ENCODE measurements around the gene C16orf74.

The C16orf74 gene

GRCh38 chr16:85750827-85751697, at the start of gene C16orf74:
Gene C16orf74, minus strand, starts transcription at chr16:85751096. Its CDS starts 15,879 bp downstream, at chr16:85735217.
- no peak for DNase-seq

- DNase-seq = no peak
These were observed 49.4 kb upstream of the C16orf74 start for GRCh38 chr16:85800321-85800669.

GRCh38 chr16:85799497-85800320, 48.8 kb upstream of the C16orf74 start, which contains the start of the genes COX4I1 and EMC8:
Gene COX4I1, plus strand, starts transcription at chr16:85799695. Its CDS starts 1,511 bp downstream, at chr16:85801206.
Gene EMC8, minus strand, starts transcription at chr16:85799544. Its CDS starts 249 bp downstream, at chr16:85799295.
- DNase-seq = peak; percentile 43

- DNase-seq = no peak
These were observed 48.1 kb upstream of the C16orf74 start for GRCh38 chr16:85798901-85799496.

DNA sequence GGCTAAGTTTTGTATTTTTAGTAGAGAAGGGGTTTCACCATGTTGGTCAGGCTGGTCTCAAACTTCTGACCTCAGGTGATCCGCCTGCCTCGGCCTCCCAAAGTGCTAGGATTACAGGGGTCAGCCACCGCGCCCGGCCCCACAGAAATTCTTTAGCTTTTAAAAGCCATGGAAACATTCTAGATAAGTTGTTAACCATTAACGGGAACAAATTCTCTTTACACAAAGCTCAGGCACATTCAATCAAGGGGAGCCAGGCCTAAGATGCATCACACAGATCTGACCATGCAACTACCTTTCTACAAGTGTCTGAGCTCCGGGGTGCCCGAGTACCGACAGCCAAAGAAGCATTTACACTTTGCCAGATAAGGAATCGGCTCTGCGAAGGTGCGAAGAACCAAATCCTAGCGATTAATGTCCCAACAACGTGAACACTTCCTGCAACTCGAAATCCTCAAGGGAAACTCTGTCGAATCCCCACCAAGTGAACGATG, 47.4 kb upstream of the C16orf74 start:
- DNase-seq = no peak

GRCh38 chr16:85796599-85796998, 45.7 kb upstream of the C16orf74 start:
- no peak for DNase-seq

GRCh38 chr16:85796152-85796551, 45.3 kb upstream of the C16orf74 start:
- no peak for DNase-seq

DNA sequence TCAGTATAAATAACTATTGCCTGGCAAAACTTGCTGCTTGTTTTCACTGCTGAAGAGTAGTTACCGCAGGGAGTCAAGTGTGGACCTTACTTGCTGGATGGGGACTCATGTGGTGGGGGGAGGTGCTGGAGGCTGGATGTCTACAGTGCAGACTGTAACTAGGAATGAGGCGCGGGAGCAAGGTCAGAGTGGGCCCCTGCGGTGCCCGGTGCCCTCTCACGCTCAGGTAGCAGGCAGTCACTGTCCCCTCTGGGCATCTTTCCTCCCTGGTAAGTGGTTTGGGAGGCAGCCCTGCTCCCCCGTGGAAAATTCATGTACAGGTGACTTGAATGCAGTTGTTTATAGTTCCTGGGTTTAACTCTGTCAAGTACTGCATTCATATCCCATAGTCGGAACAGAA, 43.8 kb upstream of the C16orf74 start:
- no peak for DNase-seq

- no peak for DNase-seq
These were observed 42.9 kb upstream of the C16orf74 start for GRCh38 chr16:85793662-85794298.

DNA sequence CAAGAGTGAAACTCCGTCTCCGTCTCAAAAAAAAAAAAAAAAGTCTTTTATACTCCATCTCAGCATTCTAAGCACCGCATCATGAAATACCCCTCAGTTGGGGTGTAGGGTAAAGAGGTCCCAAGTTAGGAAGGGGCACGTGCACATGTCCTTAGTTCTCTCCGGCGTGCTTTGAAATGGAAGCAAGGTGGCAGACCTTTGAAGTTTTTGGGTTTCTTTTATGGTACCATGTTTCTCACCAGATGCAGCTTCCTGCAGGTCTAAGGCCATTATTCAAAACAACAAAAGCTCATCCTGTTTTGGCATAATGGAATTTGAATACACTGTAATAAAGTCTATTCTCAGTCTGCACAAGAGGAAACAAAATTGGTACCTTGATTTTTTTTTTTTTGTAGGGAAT, 38.9 kb upstream of the C16orf74 start:
- no peak for DNase-seq

DNA sequence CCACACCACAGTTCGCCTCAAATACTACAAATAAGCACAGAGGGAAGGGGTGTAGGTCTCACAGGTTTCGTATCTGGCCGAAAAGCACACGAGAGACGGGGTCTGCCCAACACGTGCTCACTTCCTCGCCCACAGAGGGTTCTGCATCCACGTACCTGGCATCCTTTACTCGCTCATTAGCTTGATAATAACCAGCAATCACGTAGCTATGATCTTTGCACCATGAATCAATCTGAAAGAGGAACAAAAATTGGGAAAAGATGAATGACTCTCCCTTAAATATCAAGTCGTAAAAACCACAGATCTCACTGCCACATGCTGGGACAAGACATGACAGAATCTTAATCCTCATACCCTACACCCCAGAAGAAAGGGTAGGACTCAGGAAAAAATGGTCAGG, 37.9 kb upstream of the C16orf74 start:
- DNase-seq = no peak

DNA sequence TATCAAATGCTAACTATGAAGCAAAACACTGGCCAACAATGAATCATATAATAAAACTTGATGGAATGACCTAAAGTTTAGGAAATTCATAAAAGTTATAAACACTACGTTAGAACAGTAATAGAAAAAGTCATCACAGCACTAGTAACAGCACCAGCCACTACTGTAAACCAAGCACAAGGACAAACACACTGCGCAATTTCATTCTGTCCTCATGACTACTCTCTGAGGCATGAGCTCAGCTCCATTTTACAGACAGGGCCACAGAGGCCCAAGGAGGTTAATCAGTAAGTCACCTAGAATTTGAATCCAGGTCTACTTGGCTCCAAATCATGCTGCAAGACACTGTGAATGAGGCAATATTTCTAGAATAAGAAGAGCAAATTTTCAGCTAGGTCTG, 35.0 kb upstream of the C16orf74 start:
- DNase-seq = no peak

- no peak for DNase-seq
These were observed 33.9 kb upstream of the C16orf74 start for GRCh38 chr16:85784813-85785212.

- DNase-seq = no peak
These were observed 32.5 kb upstream of the C16orf74 start for GRCh38 chr16:85783441-85783840.

DNA sequence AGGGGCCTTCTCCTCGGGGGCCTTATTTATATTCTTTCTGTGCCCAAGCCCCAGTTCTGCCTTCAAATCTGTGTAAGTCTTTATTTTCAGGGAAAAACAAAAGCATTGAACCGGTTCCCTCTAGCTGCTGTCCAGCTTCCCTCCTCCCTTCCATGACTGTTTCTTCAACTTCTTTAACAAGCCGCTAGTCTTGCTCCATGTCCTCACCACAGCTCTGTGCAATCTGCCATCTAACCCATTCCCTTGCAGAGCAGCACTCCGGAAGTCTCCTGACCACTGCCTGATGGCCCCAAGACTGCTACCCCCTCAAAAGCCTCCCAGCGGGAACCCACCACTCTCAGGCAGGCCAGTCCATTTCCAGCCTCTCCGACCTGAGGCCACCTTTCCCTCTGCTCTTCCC, 31.6 kb upstream of the C16orf74 start:
- DNase-seq = no peak

GRCh38 chr16:85781695-85782370, 30.9 kb upstream of the C16orf74 start:
- no peak for DNase-seq

DNA sequence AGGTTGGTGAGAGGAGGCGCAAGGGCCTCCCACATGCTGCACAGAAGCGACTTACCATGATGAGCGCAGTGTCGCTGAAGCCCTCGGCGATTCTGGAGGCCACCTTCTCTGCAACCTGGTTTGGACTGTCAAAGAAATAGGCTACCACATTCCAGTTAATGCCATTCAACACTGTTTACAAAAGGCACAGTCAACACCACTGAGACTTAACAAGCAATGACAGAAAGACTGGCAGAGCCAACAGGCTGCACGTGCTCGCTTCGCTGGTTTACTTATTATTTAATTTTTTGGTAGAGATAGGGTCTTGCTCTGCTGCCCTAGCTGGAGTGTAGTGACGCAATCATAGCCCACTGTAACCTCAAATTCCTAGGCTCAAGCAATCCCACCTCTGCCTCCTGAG, 30.3 kb upstream of the C16orf74 start:
- no peak for DNase-seq

GRCh38 chr16:85780281-85780680, 29.4 kb upstream of the C16orf74 start:
- no peak for DNase-seq

GRCh38 chr16:85778873-85779272, 28.0 kb upstream of the C16orf74 start:
- no peak for DNase-seq

DNA sequence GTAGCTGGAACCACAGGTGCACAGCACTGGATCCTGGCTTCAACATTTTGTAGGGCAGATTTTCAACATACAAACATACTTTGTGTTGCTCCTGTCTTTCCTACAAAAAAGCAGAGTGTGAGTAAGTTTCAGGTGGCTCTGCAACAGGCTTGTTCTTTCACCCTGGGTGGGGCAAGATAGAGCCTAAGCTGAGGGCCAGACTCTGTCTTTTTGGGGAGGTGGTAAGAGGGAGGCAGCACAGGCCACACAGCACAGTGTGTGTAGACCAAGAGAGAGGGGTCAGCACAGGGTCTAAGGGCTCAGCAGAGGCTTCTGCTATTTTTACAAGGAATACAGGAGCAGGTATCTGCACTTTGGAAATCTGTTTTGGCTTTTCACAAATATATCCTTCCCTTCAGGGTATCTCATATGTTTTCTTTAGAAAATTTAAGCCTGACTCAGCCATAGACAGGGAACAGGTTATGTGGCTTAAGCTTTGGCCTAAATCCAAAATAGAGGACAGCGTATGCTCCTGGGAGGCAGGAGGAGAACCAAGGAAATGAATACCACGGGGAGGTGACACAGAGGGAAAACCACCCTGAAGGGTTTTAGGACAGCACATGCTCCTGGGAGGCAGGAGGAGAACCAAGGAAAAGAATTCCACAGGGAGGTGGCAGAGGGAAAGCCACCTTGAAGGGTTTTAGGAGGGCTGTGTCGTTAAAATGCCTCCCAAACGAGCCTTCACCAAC, 26.9 kb upstream of the C16orf74 start:
- no peak for DNase-seq

DNA sequence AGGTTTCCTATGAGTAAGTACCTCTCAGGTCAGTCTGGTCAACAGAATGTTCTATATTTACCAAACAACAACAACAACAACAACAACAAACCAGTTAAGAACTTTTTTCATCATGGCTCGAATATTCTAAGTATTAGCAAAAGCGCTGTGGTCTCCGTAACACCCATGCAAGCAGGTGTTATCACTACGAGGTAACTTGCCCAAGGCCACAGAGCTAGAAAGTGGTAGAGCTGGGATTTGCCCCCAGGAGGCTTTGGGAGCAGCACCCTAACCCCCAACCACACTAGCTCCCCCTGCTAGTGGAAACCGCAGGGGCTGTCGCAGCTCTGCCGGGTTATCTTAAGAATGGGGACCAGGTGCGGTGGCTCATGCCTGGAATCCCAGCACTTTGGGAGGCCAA, 23.9 kb upstream of the C16orf74 start:
- DNase-seq = no peak
